WTC11 (cell line): ENCODE results near the gene SPATA13. TPM values are rescaled to one million over a fixed set of nuclear protein-coding genes. Genes with fewer than 3 reads are reported as not detected.

Experiments
- ATAC-seq: fragments of 200-7000 bp; cut with Tn5 transposase; 2 replicates; pipeline ENCODE4 v1.10.0; 2021; ENCODE audit warnings: mild to moderate bottlenecking, moderate library complexity
- CTCF ChIA-PET: fragments of 300-600 bp; sonication (Branson Sonifier 250); formaldehyde crosslinking; loops from one replicate; lab custom pipeline; 2021; ENCODE audit warnings: antibody characterized with exemption; lab: Charles Lee
- POLR2A ChIA-PET: fragments of 350-600 bp; sonication (Branson Sonifier 250); formaldehyde crosslinking; loops from one replicate; lab custom pipeline; 2021; ENCODE audit warnings: antibody characterized with exemption; lab: Charles Lee
- DNase-seq: peaks from one replicate; pipeline ENCODE4 v3.0.0; 2021; ENCODE audit warnings: low spot score
- H3K27ac Mint-ChIP-seq: 2 replicates; pipeline ENCODE4 v1.8.0; 2021; ENCODE audit warnings: mixed read lengths
- H3K27me3 Mint-ChIP-seq: 2 replicates; pipeline ENCODE4 v1.8.0; 2021; ENCODE audit warnings: low read depth, mild to moderate bottlenecking, moderate library complexity, mixed read lengths
- H3K36me3 Mint-ChIP-seq: 2 replicates; pipeline ENCODE4 v1.8.0; 2021; ENCODE audit warnings: mixed read lengths
- H3K4me1 Mint-ChIP-seq: 2 replicates; pipeline ENCODE4 v1.8.0; 2022; ENCODE audit warnings: mixed read lengths
- H3K4me3 Mint-ChIP-seq: 2 replicates; pipeline ENCODE4 v1.8.0; 2021; ENCODE audit warnings: mild to moderate bottlenecking, moderate library complexity, mixed read lengths
- H3K9me3 Mint-ChIP-seq: 2 replicates; pipeline ENCODE4 v1.8.0; 2021; ENCODE audit warnings: mixed read lengths
- CBFB ChIP-seq: sonication (generic); formaldehyde crosslinking; IDR thresholded peaks from 2 replicates; pipeline ENCODE4 v1.8.1; 2022; ENCODE audit warnings: mild to moderate bottlenecking, low read depth, missing genetic modification reagents
- CREB1 ChIP-seq: sonication (generic); formaldehyde crosslinking; IDR thresholded peaks from 2 replicates; pipeline ENCODE4 v1.8.0; 2023; ENCODE audit warnings: mild to moderate bottlenecking, missing genetic modification reagents
- FOXJ3 ChIP-seq: sonication (generic); formaldehyde crosslinking; IDR thresholded peaks from 2 replicates; pipeline ENCODE4 v1.9.0; 2021; ENCODE audit warnings: missing genetic modification reagents, mild to moderate bottlenecking, borderline replicate concordance
- GRHL2 ChIP-seq: fragments of 250-450 bp; sonication (Bioruptor Pico); IDR thresholded peaks from 2 replicates; pipeline ENCODE4 v1.8.0; 2022; ENCODE audit warnings: mild to moderate bottlenecking, moderate library complexity; ENCODE audit not compliant: insufficient replicate concordance, severe bottlenecking
- GTF2I ChIP-seq: fragments of 250-450 bp; sonication (Bioruptor Pico); conservative IDR thresholded peaks from 2 replicates; pipeline ENCODE4 v1.4.0; 2021; ENCODE audit warnings: mild to moderate bottlenecking
- IRF2 ChIP-seq: sonication (generic); formaldehyde crosslinking; IDR thresholded peaks from 2 replicates; pipeline ENCODE4 v1.8.0; 2022; ENCODE audit warnings: low read depth, missing genetic modification reagents, borderline replicate concordance
- NFATC4 ChIP-seq: fragments of 250-450 bp; sonication (Bioruptor Pico); IDR thresholded peaks from 2 replicates; pipeline ENCODE4 v1.9.0; 2021; ENCODE audit warnings: mild to moderate bottlenecking
- NFE2L1 ChIP-seq: sonication (generic); formaldehyde crosslinking; IDR thresholded peaks from 2 replicates; pipeline ENCODE4 v1.8.1; 2023; ENCODE audit warnings: missing genetic modification reagents
- OVOL2 ChIP-seq: fragments of 250-450 bp; sonication (Bioruptor Pico); IDR thresholded peaks from 2 replicates; pipeline ENCODE4 v1.9.0; 2021; ENCODE audit warnings: mild to moderate bottlenecking, borderline replicate concordance
- RELA ChIP-seq: sonication (generic); formaldehyde crosslinking; IDR thresholded peaks from 2 replicates; pipeline ENCODE4 v1.8.1; 2022; ENCODE audit warnings: missing genetic modification reagents, mild to moderate bottlenecking, borderline replicate concordance
- SP1 ChIP-seq: sonication (generic); formaldehyde crosslinking; conservative IDR thresholded peaks from 2 replicates; pipeline ENCODE4 v1.8.1; 2022; ENCODE audit warnings: missing genetic modification reagents
- ZNF219 ChIP-seq: sonication (generic); formaldehyde crosslinking; IDR thresholded peaks from 2 replicates; pipeline ENCODE4 v1.8.0; 2023; ENCODE audit warnings: missing genetic modification reagents, mild to moderate bottlenecking, borderline replicate concordance
- ZNF232 ChIP-seq: sonication (generic); formaldehyde crosslinking; IDR thresholded peaks from 2 replicates; pipeline ENCODE4 v1.8.0; 2022; ENCODE audit warnings: mild to moderate bottlenecking, missing genetic modification reagents
- ZNF416 ChIP-seq: fragments of 250-450 bp; sonication (Bioruptor Pico); IDR thresholded peaks from 2 replicates; pipeline ENCODE4 v1.9.0; 2021; ENCODE audit warnings: mild to moderate bottlenecking, inconsistent platforms
- total RNA-seq: library from RNA; stranded (reverse); gene quantifications from 3 replicates; pipeline ENCODE4 v1.2.3, GENCODE V29; 2021
- TF ChIP-seq, protein P1 (sequence below): sonication (generic); formaldehyde crosslinking; IDR thresholded peaks from 2 replicates; pipeline ENCODE4 v1.8.1; 2023; ENCODE audit warnings: mild to moderate bottlenecking, missing genetic modification reagents, borderline replicate concordance
- TF ChIP-seq, protein P2 (sequence below): fragments of 250-450 bp; sonication (Bioruptor Pico); conservative IDR thresholded peaks from 2 replicates; pipeline ENCODE4 v1.9.0; 2021; ENCODE audit warnings: mild to moderate bottlenecking
- TF ChIP-seq, protein P3 (sequence below): sonication (generic); formaldehyde crosslinking; IDR thresholded peaks from 2 replicates; pipeline ENCODE4 v1.8.1; 2022; ENCODE audit warnings: mild to moderate bottlenecking, moderate library complexity, missing genetic modification reagents
- TF ChIP-seq, protein P4 (sequence below): sonication (generic); formaldehyde crosslinking; IDR thresholded peaks from 2 replicates; pipeline ENCODE4 v1.8.1; 2023; ENCODE audit warnings: mild to moderate bottlenecking, moderate library complexity, missing genetic modification reagents

Gene SPATA13
- total RNA-seq, 1 experiment from 2014 or later, result 29.0 TPM

DNA sequence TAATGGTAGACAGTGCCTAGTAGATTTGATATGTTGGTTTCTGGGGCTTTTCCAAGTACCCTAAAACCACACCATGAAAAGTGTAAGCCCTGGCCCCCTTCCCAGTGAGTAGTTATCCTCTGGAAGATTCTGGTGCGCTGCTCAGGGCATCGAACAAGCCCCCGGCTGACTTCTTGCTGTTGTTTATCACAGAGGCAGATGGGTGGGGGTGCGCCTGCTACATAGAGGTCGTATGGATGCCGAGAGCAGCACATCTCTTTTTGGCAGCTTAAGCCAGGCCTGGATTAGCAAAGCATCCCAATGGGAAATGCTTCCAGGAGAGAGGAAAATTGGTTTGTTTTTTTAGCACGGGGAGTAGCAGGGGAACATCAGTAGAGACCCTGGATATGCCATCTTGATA, 26.3 kb upstream of the SPATA13 start (continued):
- TF ChIP-seq, protein P1, sequence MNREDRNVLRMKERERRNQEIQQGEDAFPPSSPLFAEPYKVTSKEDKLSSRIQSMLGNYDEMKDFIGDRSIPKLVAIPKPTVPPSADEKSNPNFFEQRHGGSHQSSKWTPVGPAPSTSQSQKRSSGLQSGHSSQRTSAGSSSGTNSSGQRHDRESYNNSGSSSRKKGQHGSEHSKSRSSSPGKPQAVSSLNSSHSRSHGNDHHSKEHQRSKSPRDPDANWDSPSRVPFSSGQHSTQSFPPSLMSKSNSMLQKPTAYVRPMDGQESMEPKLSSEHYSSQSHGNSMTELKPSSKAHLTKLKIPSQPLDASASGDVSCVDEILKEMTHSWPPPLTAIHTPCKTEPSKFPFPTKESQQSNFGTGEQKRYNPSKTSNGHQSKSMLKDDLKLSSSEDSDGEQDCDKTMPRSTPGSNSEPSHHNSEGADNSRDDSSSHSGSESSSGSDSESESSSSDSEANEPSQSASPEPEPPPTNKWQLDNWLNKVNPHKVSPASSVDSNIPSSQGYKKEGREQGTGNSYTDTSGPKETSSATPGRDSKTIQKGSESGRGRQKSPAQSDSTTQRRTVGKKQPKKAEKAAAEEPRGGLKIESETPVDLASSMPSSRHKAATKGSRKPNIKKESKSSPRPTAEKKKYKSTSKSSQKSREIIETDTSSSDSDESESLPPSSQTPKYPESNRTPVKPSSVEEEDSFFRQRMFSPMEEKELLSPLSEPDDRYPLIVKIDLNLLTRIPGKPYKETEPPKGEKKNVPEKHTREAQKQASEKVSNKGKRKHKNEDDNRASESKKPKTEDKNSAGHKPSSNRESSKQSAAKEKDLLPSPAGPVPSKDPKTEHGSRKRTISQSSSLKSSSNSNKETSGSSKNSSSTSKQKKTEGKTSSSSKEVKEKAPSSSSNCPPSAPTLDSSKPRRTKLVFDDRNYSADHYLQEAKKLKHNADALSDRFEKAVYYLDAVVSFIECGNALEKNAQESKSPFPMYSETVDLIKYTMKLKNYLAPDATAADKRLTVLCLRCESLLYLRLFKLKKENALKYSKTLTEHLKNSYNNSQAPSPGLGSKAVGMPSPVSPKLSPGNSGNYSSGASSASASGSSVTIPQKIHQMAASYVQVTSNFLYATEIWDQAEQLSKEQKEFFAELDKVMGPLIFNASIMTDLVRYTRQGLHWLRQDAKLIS (CRISPR knock-in tag), result no peak
- no peak for TF ChIP-seq ZNF416 (CRISPR knock-in tag)
- TF ChIP-seq, protein P2, sequence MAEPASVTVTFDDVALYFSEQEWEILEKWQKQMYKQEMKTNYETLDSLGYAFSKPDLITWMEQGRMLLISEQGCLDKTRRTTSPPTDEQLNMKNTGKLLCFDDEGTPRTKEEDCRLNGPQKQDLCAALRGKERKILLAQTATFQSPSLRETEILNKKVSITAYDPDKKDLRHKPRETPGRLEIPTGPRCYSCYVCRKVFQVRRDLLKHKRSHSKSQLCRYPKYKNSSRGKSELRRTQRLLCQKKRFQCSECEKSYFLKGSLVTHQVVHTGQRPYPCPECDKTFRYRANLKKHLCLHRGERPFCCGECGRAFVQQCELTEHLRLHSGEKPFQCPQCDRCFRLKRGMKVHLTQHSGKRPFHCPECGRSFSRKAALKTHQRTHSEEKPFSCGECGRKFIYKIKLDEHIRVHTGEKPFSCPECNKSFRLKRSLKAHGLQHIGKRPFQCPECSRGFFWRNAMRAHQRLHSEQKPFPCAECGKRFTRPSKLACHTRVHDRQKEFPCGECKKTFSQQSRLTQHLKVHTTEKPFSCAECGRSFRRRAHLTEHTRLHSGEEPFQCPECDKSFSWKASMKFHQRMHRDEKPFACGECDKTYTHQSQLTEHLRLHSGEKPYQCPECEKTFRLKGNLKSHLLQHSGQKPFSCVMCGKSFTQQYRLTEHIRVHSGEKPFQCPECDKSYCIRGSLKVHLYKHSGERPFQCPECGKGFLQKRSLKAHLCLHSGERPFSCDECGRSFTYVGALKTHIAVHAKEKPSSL (CRISPR knock-in tag), result no peak
- TF ChIP-seq CREB1 (CRISPR knock-in tag), result no peak
- no peak for TF ChIP-seq GRHL2 (CRISPR knock-in tag)
- TF ChIP-seq, all 79 proteins: peak for 0

DNA sequence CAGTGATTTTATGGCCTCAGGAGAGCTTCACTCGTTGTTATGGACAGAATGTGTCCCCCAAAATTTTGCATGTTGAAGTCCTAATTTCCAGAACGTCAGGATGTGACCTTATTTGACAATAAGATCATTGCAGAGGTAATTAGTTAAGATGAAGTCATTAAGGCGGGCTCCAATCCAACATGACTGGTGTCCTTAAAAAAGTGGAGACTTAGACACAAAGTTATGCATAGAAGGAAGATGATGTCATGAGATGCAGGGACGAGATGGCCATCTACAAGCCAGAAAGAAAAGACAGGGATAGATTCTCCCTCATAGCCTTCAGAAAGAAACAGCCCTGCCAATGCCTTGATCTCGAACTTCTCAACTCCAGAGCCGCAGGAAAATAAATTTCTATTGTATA, 25.8 kb upstream of the SPATA13 start:
- H3K27ac Mint-ChIP-seq, result no peak overlapping the region
- ChIA-PET POLR2A (interaction anchor here (0.6 kb wide), 1 partner anchor 483 kb away, joined by 6 read pairs; no protein-coding TSS in a partner anchor), CTCF (no interaction called here)
- ATAC-seq (no peak), DNase-seq (no peak)
- H3K9me3 Mint-ChIP-seq, result peaks cover 15% of the 10 kb centered on the region
- peaks cover 19% of the 10 kb centered on the region for H3K4me1 Mint-ChIP-seq
- no peak for TF ChIP-seq CBFB (CRISPR knock-in tag)
- TF ChIP-seq SP1 (CRISPR knock-in tag), result no peak
- TF ChIP-seq OVOL2 (CRISPR knock-in tag), result no peak
- TF ChIP-seq, protein P3, sequence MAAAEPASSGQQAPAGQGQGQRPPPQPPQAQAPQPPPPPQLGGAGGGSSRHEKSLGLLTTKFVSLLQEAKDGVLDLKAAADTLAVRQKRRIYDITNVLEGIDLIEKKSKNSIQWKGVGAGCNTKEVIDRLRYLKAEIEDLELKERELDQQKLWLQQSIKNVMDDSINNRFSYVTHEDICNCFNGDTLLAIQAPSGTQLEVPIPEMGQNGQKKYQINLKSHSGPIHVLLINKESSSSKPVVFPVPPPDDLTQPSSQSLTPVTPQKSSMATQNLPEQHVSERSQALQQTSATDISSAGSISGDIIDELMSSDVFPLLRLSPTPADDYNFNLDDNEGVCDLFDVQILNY (CRISPR knock-in tag), result no peak
- TF ChIP-seq NFATC4, result no peak
- TF ChIP-seq RELA (CRISPR knock-in tag), result no peak
- no peak for TF ChIP-seq GTF2I (CRISPR knock-in tag)
- no peak for TF ChIP-seq ZNF219 (CRISPR knock-in tag)
- no peak for TF ChIP-seq ZNF232 (CRISPR knock-in tag)
- TF ChIP-seq NFE2L1, result no peak
- no peak for TF ChIP-seq IRF2 (CRISPR knock-in tag)
- TF ChIP-seq, protein P4, sequence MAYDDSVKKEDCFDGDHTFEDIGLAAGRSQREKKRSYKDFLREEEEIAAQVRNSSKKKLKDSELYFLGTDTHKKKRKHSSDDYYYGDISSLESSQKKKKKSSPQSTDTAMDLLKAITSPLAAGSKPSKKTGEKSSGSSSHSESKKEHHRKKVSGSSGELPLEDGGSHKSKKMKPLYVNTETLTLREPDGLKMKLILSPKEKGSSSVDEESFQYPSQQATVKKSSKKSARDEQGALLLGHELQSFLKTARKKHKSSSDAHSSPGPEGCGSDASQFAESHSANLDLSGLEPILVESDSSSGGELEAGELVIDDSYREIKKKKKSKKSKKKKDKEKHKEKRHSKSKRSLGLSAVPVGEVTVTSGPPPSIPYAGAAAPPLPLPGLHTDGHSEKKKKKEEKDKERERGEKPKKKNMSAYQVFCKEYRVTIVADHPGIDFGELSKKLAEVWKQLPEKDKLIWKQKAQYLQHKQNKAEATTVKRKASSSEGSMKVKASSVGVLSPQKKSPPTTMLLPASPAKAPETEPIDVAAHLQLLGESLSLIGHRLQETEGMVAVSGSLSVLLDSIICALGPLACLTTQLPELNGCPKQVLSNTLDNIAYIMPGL (CRISPR knock-in tag), result no peak
- TF ChIP-seq FOXJ3 (CRISPR knock-in tag), result no peak
- peaks cover 13% of the 10 kb centered on the region for H3K36me3 Mint-ChIP-seq
- no peaks in the 10 kb centered on the region; the same call in 1 of the 2 replicates for H3K27me3 Mint-ChIP-seq
- H3K4me3 Mint-ChIP-seq, result no peak overlapping the region
